ENCODE measurements around the gene PCBD2.

The PCBD2 gene

DNA sequence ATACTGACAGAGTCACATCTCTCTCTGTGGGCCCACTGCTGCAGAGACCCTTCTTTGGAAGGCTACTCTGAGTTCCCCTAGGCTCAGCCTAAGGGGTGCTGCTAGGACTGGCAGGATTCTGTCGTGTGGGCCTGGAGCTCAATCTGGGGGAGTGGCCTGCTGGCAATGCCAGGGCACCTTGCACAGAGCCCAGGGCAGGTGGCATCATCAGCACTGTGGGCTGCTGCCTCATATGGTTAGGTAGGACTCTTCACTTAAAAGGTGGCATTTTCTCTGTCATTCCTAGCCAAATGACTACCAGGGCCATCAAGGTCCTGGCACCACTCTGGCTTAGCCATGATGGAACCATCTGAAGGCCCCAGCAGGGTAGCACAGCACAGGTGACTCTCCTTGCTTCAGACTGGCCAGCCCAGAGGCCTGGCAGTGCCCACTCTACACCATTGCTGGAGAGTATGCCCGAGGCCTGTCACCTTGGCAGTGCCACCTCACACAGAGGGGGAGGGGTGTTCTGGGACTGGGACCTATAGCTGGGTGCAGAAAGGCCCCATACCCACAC, 107.2 kb downstream of the PCBD2 start:
- ATAC-seq (no peak), DNase-seq (no peak)
- Mint-ChIP-seq H3K27me3 (no peaks in the 10 kb centered on the region), H3K27ac (no peak overlapping the region), H3K4me1 (no peaks in the 10 kb centered on the region), H3K9me3 (no peaks in the 10 kb centered on the region), H3K4me3 (no peak overlapping the region), H3K36me3 (ENCODE audit: low read depth) (no peaks in the 10 kb centered on the region)
